Measurements from ENCODE around the gene DMAC2.
"Not testable (repeated sequence)": the region's sequence is repeated elsewhere in the genome, so short reads cannot be mapped to it uniquely, and the experiment has no call there.

DMAC2 gene
- 7.8 to 15.7 (median 9.0) reads per million in 4 donors for total RNA-seq

DNA sequence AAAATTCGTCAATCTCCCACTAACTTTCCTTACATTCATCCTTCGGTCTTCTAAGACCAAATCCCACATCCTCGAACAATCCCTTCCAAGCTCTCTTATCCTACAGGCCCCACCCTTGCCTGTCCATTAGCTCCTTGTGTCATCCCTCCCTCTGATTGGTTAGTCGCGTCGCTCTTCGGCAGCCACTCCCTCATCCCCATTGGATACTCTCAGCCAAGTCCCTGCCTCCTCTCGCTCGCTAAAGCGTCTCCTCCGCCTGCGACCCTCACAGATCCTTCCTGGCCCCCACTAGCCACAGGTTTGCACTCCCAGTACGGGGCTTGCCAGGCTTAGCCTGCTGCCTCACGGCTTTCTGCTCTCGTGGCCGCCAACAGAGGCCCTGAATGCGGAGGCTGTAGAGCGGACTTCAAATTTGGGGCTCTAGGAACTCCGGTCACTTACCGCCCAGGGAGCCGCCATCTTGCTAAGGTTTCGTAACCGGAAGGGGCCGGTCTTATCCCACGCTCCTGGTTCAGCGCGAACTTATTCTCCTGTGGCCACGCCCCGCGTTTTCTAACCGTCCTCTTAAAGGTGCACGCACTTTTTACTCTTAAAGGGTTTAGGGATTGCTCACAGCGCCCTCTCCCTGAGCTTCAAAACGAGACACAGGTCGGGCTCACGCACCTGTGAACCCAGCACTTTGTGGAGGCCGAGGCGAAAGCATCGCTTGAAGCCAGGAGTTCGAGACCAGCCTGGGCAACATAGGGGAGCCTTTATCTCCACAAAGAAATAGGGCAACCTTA lies at the start of gene DMAC2:
Gene DMAC2, minus strand, starts transcription at position 472 of the 782 bp plus-strand sequence. Its CDS starts 13 bp downstream, at position 459.
- DNase-seq, result peak; percentile 80 to 97 (median 91)

DNA sequence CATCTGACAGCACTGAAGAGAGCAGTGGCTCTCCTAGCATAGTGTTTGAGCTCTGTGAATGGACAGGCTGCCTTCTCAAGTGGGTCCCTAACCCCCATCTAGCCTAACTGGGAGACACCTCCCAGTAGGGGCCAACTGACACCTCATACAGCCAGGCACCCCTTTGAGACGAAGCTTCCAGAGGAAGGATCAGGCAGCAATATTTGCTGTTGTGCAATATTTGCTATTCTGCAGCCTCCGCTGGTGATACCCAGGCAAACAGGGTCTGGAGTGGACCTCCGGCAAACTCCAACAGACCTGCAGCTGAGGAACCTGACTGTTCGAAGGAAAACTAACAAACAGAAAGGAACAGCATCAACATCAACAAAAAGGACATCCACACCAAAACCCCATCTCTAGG lies 47.2 kb upstream of the DMAC2 start:
- DNase-seq, result not testable (repeated sequence)

DNA sequence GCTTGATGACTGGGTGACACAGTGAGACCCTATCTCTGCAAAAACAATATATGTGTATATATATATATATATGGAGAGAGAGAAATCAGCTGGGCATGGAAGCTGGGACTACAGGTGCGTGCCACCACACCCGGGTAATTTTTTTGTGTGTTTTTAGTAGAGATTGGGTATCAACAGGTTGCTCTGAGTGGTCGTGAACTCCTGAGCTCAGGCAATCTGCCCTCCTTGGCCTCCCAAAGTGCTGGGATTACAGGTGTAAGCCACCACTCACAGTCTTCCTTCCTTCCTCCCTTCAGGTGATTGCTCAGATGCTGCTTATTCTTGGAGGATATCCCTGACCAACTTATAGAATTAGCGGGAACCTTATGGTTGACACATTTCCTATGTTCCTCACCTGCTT lies 45.1 kb upstream of the DMAC2 start:
- no peak for DNase-seq

DNA sequence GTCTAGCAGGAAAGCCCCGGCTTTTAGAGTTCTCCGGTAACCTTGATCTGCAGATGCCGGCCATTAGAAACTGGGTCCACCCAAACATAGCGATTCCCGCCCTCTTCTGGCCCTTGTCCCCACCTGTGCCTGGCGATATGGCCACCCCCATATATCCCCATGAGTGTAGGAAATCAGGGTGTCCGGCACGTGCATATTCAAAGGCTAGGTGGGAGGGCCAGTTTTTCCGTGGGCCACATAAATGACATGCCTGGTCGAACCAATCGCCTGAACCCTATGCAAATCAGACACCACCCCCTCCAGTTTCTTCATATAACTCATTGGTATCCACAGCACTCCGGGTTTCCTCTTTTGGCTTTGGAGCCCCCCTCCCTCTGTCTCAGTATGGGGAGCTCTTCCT lies 40.6 kb upstream of the DMAC2 start:
- DNase-seq, result no peak

DNA sequence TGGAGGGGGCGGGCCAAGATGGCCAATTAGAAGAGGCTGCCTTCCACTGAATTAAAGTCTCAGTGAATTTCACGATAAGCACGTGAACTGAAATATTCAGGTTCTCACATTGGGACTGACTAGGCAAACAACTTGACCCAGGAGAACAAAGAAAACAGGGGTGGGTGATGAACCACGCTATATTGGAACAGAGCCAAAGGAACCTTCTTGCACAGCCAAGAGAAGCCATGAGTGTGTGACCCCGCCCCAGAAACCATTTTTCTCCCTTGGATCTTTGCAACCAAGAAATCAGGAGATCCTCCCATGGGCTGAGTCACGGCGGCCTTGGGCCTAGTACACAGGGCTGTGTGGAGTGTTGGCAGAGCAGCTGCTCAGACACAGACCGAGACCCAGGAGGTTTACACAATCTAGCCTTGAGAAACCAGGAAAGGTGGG lies 40.1 kb upstream of the DMAC2 start:
- no peak for DNase-seq

DNA sequence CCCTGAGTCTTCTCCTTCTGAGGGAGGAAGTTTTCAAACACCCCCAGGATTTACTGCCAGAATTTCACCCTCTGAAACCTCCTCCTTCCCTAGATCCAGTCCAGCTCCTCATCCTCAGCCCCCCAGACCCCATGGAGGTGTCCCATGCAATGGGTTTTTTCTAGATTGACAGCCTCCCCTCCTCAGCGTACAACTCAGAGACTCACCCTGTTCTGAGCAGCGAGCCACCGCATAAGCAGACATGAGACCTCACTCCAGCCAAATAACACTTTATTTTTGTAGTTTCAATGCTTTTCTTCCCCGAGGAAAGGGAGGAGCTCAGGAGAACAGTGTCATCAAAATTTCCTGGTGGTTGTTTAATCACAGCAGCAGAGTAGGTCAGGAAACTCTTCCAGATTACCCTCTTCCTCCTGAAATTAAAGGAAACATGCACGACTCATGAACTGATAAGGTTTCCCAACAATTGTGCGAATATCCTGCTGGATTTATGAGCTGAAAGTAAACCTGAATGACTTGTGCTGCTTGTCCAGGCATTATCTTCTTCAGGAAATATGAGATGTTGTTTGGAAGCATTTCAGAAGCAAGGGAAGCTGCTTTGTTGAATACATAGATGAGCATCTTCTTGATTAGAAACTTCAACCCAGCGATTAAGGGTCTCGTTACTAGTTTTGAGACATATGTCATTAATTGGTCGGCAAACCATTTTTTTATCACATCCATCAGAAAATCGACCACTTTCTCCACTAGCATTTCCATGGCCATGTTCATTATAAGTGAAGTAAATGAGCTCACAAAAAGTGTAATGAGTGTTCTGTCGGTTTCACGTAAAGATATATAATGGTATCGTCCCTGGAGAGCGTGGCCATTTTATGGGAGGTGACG lies 39.4 kb upstream of the DMAC2 start:
- no peak for DNase-seq

DNA sequence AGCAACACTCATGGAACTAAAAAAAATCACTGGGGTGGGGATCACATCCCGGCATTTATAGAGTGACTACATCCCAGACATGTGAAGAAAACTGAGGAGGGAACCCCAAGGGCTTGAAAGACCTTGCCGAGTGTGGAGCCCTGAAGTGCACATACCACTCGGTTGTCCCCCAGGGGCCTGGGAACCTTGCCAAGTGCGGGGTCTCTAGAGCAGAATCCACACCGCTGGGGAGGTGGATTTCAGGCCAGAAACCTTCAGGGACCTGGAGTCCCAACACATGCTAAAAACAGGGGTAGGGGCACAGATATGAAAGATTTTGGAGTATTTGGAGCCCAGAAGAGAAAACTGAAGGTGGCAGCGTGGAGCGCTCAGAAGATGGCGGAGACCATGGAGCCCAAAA lies 38.5 kb upstream of the DMAC2 start:
- DNase-seq, result no peak

DNA sequence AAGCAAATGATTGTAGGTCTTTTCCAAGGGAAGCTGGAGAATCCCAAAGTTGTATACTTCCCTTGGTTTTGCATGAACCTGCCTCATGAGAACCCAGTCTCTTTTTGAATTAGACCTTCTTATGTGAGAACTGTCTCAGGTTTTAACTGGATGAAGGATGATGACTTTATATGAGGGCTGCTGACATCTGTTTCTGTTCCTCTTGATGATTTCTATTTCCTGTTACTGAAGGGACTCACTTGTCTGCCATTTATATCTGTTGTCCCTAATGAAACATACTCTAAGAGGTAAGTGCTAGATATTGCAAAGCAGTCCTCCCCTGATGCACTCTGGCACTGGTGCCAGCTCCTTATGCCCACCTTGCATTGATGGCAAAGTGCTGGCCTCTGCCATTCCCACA lies 36.9 kb upstream of the DMAC2 start:
- no peak for DNase-seq

DNA sequence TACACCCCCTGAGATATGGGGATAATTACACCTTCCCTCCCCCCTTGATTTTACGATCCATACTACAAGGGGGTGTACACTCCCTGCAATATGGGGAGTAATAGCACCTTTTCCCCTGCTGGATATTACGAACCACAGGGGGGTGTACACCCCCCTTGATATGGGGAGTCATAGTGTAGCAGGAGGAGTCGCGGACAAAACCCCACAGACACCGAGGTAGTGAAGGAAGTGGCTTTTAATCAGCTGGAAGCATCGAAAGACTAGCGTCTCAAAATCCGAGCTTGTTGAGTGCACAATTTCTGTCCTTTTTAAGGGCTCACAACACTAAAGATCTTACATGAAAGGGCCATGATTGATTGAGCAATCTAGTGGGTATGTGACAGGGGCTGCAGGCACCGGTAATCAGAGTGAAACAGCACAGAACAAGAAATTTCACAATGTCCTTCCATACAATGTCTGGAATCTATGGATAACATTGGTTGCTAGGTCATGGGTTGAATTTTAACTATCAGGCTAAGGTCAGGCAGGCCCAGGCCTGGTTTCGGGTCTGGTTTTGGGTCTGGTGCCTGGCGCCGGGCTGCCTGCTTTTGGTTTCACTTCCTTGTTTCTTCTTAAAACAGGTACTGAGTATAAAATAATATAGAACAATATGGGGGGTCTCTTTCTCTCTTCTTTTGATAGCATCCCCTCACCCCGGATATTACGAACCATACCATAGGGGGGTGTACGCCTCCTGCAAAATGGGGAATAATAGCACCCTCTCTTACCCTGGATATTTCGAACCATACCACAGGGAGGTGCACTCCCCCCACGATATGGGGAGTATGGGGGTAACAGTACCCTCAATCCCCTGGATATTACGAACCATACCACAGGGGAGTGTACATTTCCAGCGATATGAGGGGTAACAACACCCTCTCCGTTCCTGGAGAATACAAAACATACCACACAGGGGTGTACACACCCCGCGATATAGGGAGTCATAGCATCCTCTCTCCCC lies 23.8 kb upstream of the DMAC2 start:
- peak in 1 of 5 donors; percentile 10 for DNase-seq

DNA sequence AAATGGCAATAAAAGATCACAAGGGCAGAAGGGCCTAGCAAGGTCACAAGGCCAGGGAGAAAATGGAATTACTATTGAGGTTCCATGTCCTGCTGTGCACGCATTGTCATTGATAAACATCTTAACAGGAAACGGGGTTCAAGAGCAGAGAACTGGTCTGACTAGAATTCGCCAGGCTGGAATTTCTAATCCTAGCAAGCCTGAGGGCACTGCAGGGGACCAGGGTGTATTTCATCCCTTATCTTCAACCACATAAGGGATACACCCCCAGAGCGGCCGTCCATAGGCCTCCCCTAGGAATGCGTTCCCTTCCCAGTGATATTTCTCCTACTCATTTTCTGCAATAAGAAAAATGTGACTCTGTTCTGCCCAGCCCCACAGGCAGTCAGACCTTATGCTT lies 22.8 kb upstream of the DMAC2 start:
- DNase-seq, result no peak

DNA sequence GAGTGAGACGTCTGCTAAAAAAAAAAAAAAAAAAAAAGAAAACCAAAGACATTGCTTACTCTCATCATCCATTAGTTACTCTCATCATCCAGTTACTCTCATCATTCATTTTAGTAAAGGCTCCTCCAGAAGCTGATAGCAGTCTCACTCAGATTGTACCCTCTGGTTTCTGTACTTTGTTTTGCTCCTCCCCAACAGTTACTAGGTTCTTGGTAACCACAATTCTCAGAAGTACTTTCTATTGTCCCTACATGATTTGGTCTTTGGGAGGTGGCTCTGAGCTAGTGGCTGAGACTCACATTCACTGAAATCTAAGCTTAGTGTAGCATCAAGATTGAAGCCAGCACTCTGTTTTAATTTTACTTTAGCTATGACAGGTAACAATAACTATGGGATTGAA lies 17.5 kb upstream of the DMAC2 start:
- peak in 1 of 5 donors; percentile 79 for DNase-seq

DNA sequence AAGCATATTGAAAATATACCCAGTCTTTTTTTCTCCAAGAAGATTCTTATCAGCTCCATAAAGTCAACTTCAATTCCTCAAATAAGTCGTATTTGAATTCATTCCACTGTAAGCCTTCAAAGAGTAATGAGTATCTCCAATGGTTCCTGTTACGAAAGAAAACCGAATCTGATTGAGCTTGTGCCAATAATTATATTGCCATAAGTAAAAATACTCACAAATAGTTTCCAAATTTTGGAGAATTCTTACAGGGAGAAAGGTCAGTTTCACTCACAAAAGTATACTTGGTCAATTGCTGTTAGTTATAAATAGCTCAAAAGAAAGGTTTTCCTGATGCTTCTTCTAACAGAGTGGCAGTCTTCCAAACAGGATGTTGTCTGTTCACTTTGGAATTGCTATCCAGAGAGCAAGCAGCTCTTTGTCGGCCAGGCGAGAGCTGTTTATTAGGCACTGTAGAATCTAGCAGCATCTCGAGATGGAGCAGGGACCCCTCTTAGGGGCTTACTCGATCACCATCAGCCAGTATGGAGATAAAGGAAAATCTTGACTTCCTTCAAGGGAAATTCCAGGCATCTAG lies 16.7 kb upstream of the DMAC2 start:
- DNase-seq, result no peak

DNA sequence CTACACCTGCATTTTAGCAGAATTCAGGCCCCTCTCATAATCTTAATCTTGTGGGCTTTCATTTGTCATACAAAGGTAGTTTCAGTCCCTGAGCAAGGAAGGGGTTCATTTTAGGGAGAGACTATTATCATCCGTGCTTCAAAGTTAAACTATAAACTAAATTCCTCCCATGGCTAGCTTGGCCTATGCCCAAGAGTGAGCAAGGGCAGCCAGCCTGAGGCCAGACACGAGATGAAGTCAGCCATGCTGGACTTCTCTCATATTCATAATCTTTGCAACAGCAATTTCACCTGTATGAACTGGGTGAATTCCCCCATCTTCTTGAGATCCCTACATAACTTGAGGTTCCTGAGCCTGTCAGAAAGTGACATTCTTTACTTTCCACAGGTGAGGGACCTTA lies 16.2 kb upstream of the DMAC2 start:
- DNase-seq, result no peak

DNA sequence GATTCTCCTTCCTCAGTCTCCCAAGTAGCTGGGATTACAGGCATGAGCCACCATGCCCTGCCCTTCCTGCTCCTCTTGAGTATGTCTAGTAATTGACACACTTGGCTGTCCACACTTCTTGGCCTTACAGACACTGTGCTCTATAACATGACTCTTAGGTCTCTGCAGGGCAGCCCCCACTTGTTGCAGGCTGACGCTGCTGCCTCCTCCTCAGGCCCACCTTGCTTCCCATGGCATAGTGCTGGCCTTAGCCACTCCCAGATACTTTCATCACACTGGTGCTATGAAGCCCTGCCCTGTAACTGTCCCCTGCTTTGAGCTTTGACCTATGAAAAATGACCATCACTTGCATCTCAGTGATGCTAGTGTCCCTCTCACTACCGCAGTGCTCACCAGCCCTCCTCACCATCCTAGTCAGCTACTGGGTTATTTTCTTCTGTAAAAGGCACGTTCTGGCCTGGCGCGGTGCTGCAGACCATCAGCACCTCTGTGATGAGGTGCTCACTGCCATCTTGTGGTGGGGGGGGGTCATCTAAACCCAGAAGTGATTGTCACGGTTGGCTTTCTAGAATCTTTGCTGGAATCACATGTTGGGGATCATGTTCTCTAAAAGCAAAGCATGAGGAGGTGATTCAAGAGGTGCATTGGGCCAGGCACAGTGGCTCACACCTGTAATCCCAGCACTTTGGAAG lies 13.0 kb upstream of the DMAC2 start:
- DNase-seq, result no peak

DNA sequence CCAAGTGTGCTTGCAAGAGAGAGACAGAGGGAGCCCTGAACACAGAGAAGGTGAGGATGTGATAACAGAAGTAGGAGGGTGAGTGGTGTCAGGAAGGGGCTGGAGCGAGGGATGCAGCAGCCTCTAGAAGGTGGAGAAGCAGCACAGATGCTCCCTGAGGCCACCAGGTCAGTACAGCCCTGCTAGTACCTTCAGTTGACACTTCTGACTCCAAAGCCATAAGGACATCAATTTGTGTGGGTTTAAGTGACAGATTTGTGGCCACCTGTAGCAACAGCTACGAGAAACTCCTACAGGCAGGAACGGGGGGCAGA lies 10.1 kb upstream of the DMAC2 start:
- DNase-seq, result no peak

DNA sequence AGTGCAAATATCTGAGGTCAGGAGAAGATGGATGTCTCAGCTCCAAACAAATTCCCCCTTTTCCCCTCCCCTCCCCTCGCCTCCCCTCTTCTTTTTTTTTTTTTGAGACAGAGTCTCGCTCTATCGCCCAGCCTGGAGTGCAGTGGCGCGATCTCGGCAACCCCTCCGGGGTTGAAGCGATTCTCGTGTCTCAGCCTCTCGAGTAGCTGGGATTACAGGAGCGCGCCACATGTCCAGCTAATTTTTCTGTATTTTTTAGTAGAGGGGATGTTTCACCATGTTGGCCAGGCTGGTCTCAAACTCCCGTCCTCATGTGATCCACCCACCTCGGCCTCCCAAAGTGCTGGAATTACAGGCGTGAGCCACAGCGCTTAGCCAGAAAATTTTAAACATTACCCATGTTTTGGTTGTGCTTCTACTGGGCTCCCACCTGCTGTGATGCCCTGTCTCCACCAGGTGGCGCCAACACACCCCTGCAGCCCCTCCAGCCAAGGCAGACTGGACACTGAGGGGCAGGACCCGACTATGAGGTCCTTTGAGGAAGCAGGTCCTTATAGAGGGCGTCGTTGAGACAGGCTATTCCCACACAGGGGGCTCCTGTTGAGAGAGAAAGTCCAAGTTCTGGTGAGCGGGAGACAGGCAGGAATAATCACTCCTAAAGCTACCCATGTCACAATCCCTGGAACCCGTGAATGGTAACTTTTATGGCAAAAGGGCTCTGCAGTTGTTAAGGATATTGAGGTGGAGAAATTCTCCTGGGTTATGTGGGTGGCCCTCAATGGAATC lies 9.6 kb upstream of the DMAC2 start:
- peak; percentile 42 to 65 (median 59) for DNase-seq

DNA sequence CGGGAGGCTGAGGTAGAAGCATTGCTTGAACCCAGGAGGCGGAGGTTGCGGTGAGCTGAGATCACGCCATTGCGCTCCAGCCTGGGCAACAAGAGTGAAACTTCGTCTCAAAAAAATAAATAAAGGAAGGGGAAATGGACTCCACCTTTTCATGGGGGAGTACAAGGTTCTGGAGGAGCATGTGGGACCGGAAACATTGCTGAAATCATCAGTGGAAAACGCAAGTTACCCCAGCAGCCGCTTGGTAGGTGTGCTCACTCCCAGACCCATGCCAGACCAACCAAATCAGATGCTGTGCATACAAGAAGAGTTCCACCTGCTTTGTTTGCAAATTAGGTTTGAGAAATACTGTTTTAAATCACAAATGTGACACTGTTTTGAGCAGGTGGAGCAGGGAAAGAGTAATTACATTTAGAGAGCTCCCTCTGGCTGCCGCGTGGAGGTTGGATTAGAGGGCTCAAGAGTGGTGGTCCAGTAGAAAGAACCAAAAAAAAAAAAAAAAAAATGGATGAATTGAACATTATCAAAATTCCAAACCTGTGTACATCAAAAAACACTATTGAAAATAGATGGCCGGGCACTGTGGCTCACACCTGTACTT lies 8.1 kb upstream of the DMAC2 start:
- no peak for DNase-seq

DNA sequence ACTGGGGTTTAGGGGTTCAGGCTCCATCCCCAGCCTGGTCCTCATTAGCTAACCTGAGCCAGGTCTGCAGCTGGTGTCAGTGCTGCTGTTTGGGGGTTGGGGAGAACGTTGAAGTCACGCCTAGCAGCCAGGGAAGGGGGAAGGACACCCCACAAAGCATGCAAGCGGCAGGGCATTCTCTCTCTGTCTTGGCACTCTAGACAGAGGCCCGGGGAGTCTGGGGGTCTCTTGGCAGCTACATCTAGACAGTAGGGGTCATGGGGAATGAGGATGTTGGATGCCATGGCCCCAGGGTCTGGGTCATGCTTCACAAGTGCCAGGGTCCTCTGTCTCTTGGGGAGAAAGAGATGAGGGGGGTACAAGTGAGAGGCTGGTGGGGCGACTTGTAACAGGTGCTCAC lies 5.9 kb upstream of the DMAC2 start:
- DNase-seq, result no peak

DNA sequence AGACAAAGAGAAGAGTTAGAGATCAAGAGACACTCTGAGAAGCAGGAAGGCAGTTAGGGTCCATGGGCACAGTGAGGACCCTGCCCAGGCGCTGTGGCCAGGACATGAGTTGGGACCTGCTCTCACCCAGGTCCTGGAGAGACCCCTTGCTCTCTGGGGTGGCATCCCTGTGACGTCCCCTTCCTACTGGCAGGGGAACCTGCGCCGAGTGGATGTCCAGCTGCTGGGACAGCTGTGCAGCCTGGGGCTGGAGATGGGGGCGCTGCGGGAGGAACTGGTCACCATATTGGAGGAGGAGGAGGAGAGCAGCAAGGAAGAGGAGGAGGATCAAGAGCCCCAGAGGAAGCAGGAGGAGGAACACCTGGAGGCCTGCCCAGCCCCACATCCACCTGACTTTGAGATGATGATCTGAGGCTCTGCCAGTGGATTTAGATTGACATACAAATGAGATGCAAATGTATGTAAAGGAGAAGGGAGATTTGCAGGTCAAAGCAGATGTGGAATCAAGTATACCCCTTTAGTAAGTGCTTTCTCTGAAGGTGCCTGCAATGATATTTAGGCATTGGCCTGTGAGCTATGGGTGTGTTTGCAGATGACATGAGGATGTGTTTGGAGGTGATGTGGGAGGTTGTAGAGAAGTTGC lies 4.2 kb upstream of the DMAC2 start:
- DNase-seq, result no peak
